Fibroblast of lung (primary cell): ENCODE data around the gene PADI6.

Experiments
- EZH2 ChIP-seq: IDR thresholded peaks from 2 replicates; pipeline ENCODE4 v1.5.1; 2012; ENCODE audit warnings: low read length, control low read depth, mild to moderate bottlenecking; ENCODE audit errors: missing control alignments
- TF ChIP-seq, protein P1 (sequence below), 2 donors: IDR thresholded peaks in 1 of 2; conservative IDR thresholded peaks in 1 of 2; 1 replicate in 1 of 2; 2 replicates in 1 of 2; pipeline ENCODE4 v1.5.1; 2011 to 2012; ENCODE audit warnings: low read length in 2 of 2, control low read depth in 1 of 2, inconsistent platforms in 1 of 2, low read depth in 1 of 2, mild to moderate bottlenecking in 1 of 2

DNA sequence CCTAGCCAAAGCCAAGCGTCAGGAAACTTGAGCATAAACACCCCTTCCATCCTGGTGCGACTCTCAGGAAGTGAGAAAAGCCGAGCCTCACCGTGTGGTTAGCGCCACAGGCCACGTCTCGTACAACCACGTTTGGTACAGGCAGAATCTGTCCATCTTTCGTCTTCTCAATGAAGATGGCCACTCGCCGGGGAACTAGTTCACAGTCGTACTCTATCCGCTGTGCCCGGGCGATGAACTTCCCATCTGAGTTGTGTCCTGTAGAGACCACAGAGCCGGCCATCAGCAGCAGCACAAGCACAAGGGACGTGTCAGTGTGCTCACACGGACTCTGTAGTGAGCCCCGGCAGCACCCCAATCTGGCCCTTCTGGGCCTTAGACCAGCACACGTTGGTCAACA lies 44.4 kb downstream of the PADI6 start:
- TF ChIP-seq, protein P1, sequence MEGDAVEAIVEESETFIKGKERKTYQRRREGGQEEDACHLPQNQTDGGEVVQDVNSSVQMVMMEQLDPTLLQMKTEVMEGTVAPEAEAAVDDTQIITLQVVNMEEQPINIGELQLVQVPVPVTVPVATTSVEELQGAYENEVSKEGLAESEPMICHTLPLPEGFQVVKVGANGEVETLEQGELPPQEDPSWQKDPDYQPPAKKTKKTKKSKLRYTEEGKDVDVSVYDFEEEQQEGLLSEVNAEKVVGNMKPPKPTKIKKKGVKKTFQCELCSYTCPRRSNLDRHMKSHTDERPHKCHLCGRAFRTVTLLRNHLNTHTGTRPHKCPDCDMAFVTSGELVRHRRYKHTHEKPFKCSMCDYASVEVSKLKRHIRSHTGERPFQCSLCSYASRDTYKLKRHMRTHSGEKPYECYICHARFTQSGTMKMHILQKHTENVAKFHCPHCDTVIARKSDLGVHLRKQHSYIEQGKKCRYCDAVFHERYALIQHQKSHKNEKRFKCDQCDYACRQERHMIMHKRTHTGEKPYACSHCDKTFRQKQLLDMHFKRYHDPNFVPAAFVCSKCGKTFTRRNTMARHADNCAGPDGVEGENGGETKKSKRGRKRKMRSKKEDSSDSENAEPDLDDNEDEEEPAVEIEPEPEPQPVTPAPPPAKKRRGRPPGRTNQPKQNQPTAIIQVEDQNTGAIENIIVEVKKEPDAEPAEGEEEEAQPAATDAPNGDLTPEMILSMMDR (conservative IDR thresholded peaks at IDR 0.05 in 1 of 2, IDR thresholded peaks at IDR 0.05 in 1 of 2; ENCODE audit: low read depth in 1 of 2, low read length in 2 of 2): no peak
- TF ChIP-seq EZH2: no peak
